ENCODE results near the gene CRAMP1.
"Not testable (repeated sequence)": the region's sequence is repeated elsewhere in the genome, so short reads cannot be mapped to it uniquely, and the experiment has no call there.

CRAMP1 gene

DNA sequence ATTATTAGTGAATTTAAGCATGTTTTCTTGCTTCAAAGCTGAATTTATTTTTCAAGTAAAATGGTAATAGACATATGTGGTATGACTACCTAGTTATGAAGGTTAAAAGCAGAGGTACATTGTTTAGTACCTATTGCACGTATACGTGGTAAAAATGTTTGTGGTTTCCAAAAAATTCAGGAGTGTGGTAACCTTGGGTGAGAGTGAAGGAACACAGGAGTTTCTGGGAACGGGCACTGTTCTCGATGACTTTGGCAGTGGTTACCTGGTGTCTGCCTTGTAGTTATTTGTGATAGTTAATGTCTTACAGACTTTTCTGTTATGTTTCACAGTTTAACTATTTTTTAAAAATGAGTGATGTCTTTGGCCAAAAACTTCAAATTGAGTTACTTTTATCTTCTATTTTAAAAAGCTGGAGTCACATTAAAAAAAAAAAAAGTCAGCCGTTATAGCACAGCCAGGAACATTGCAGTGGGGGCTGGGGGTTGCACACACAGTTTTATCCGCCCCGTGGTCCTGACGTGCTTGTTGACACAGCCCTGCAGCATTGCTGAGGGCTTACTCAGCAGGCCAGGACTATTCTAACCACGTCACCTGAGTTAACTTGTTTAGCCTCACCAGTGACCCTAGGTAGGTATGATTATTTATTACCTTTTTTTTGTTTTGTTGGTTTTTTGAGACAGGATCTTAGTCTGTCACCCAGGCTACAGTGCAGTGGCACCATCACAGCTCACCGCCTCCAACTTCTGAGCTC is 76.8 kb downstream of the CRAMP1 start:
- DNase-seq: no peak

DNA sequence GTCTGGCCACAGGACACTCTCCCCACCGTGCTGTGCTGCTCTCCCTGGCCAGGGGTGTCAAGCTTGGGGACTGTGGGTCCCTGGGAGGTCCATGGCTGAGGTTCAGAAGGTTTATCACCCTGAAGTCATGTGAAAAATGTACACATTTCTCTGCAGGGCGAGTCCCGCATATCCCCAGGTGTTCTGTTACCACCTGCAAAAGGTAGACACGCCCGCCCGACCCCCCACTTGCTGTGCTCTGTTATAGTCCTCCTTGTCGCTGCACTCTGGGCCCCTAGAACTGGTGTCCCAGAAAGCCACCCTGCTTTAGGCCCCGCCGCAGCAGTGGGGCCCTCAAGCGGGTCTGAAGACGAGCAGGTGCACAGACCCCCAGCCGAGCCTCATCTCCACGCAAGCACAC is 77.7 kb downstream of the CRAMP1 start:
- no peak for DNase-seq

DNA sequence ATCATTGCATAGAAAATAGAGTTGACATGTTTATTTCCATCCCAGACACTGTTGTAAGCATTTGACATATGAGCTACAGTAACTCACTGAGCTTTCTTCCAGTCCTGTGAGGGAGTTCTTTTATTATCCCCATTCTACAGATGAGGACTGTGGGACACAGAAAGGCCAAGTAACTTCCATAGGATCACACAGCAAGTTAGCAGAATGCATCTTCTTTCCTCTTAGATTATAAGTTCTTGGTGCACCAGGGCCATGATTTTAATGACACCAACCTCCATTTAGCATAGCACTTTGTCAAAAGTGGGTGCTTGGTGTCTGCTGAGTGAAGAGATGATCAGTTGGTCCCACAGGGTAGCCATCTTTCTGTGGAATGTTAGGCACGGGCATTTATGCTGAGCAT is 78.7 kb downstream of the CRAMP1 start:
- DNase-seq: no peak

DNA sequence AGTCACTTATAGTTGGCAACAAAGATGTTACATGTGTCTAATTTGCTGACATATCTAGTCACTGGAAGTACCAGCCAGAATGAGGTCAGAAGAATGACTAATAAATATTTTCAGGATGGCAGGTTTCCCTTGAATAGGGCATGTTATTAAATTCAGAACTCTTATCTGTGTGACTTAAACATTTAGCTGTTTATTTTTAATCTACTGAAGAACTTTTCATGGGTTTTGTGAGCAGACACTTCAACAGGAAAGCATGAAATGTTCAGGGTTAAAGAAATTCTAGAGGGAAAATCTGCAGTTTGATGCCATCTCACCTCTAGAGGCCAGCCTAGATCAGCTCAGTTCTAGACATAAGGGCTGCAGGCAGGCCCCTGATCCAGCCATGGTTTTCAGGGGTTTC is 79.1 kb downstream of the CRAMP1 start:
- DNase-seq: no peak

DNA sequence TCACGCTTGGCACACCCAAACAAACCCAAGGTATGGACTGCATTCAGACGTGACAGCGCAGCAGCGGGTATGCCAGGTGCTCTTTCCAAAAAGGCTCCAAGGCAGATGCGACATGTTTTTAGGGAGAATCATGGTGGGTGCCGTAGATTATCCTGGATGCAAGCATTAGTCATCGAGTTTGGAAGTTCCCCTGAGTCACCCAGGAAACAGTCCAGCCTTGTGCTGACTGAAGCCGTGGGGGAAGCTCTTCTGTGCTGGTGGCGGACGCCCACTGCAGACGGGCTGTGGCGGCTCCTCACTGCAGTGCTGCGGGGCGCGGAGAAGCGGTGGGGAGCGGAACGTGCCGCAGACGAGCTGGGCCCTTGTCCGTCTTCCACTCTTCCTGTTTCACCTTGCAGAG is 79.8 kb downstream of the CRAMP1 start:
- no peak for DNase-seq

DNA sequence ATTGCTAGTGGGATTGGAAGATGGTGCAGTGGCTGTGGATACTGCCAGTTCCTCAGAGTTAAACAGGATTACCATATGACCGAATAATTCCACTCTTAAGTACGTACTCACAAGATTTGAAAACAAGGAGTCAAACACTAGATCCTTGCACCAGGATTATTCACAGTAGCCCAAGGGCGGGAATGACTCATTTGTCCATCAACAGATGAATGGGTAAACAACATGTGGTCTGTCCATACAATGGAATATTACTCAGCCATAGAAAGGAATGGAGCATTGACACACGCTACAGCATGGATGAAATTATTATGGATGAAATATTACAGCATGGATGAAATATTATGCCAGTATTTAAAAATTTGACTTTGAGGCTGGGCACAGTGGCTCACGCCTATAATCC is 84.7 kb downstream of the CRAMP1 start:
- no peak for DNase-seq

DNA sequence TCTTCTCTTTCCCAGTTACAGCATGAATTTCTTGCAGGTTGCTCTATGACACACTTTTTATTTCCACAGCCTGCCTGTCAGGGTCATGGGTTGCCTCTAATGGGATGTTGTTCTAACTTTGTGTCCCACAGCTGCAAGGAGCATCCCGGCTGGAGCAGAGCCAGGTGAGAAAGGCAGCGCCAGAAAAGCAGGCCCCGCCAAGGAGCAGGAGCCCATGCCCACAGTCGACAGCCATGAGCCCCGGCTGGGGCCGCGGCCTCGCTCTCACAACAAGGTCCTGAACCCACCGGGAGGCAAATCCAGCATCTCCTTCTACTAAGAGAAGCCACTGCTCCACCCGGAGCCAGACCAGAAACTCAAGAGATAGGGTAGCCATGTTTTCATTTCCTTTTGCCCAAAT is 86.5 kb downstream of the CRAMP1 start:
- no peak for DNase-seq

DNA sequence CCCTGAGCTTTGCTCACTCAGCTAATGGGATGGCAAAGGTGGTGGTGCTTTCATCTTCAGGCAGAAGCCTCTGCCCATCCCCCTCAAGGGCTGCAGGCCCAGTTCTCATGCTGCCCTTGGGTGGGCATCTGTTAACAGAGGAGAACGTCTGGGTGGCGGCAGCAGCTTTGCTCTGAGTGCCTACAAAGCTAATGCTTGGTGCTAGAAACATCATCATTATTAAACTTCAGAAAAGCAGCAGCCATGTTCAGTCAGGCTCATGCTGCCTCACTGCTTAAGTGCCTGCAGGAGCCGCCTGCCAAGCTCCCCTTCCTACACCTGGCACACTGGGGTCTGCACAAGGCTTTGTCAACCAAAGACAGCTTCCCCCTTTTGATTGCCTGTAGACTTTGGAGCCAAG is 88.1 kb downstream of the CRAMP1 start:
- no peak for DNase-seq

DNA sequence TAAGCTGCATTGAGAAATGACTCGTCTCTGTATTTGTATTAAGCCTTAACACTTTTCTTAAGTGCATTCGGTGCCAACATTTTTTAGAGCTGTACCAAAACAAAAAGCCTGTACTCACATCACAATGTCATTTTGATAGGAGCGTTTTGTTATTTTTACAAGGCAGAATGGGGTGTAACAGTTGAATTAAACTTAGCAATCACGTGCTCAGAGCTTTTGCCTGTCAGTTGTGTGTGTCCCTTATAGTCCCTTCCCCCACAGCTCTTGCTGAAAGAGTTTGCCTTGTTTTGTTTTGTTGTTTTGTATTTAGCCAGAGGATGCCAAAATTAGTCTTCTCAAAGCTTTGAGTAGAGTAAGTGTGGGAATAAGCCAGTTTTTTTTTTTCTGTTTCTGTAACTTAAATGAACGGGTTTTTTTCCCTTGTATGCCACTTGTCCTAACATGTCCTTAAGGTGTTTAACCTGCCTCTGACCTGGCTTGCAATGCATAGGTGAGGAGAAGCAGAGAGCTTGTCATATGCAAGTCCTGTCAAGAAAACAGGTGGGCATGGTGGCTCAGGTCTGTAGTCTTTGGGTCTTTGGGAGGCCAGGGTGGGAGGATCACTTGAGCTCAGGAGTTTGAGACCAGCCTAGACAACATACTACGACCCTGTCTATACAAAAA is 89.2 kb downstream of the CRAMP1 start:
- no peak for DNase-seq

DNA sequence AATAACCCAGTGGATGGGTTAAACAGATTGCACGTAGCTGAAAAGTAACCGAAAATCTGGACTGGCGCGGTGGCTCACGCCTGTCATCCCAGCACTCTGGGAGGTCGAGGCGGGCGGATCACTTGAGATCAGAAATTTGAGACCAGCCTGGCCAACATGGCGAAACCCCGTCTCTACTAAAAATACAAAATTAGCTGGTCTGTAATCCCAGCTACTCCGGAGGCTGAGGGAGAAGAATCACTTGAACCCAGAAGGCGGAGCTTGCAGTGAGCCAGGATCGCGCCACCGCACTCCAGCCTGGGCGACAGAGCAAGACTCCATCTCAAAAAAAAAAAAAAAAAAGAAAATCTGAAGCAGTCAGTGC is 93.1 kb downstream of the CRAMP1 start:
- DNase-seq: not testable (repeated sequence)

DNA sequence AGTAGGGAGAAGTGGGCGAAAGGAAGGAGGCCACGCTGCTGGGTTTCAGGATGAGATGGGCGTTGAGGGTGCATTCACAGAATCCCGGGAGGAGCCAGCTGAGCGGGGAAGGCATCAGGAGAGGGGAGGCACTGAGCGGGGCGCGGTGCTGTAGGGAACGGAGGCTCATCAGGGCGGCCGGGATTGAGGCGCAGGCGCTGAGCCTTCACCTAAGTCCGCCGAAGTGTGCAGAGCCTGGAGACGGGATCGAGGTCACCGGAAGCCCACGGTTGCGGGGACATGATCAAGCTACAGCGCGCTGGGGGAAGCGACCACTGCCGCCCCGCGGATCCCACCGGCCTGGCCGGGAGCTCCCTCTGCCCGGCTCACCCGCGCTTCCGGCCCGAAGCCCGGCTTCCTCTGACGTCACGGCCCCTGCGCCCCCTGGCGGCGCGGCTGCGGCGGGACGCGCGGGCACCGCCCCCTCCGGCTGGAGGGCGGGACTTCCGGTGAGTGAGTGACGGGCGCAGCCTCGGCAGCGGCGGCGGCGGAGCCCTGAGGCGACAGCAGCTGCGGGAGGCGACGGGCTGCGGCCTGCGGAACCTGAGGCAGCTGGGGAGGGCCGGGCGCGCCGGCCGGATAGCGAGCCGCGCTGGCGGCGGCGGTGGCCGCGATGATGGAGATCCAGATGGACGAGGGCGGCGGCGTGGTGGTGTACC is 93.7 kb downstream of the CRAMP1 start, which contains the start of gene MAPK8IP3:
Gene MAPK8IP3, plus strand, starts transcription at position 508 of the 698 bp plus-strand sequence. Its CDS starts 145 bp downstream, at position 653.
- DNase-seq: peak; percentile 91 to 93

DNA sequence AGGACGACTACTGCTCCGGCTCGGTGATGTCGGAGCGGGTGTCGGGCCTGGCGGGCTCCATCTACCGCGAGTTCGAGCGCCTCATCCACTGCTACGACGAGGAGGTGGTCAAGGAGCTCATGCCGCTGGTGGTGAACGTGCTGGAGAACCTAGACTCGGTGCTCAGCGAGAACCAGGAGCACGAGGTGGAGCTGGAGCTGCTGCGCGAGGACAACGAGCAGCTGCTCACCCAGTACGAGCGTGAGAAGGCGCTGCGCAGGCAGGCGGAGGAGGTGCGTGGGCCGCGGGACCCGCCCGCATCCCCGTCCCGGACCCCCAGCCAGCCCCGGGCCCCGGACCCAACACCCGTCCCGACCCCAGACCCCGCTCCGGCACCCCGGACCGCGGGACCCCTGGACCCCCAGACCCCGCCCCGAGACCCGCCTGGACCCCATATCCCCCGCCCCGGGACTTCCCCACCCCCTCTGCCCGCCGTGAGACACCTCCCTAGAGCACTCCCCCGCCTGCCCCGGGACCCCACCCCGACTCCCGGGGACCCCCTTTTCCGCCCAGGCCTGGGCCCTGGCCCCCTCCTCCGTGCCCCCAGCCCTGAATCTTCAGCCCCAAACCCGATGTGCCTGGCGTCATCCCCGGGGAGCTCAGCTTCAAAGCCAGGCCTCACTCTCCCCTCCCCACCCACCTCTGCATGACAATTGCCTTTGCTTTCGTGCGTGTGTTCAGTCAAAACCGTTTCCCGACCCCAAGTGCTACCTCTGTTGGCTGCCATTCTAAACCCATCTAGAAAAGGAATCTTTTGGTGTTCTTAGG is 94.4 kb downstream of the CRAMP1 start:
- DNase-seq: peak; percentile 53 to 60

DNA sequence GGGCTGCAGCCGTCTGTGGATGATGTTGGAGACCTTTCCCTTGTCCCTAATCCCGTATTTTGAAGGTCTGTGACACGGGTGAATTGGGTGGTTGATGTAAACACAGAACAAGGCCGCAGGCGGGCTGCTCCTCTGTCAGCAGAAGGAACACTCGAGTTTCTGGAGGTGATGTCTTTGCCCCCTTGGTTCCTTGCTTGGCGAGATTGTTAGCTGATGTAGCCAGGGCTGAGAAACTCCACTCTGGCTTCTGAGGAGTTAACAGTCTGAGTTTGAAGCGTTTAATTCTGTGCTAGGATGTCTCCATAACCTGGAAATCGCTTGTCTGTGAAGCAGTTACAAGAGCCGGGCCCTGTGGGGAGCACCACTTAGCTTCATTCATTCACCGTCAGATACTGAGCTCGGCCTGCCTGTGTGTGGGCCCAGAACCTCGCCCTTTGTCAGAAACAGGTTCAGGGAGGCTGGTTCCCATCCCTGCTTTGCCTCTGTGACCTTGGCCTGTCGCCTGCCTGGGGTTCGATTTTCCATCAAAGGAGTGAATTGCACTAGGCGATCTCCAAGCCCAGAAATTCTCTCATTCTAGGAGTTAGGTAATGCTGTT is 95.1 kb downstream of the CRAMP1 start:
- no peak for DNase-seq

DNA sequence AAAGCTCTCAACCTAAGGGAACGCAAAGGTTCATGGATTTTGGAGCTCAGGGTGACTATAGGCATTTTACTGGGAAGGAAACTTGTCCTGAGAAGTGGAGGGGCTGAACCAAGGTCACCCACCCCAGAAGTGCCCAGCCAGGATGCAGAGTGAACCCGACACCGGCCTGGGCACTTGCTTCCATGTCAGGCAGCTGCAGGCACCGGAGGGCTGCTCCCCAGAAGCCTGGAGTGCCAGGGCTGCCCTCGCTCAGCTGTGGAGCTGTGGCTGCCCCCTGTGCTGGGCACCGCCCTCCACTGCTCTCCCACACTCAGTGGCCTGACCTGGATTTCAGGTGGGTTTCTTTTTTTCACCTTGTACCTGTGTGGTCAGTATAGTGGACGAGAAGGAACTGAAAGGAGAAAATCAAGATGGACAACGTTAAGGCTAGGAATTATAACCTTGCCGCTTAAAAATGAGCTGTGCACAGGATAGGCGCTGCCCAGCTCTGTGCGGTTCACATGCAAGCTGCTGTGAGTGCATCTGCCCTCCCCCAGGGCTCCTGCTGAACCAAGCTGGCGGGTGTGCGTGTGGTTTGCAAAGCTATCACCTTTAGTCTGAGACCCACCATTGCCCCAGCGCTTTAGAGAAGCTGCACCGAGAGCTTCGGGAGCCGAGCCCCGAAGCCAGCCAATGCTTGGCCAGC is 96.1 kb downstream of the CRAMP1 start:
- DNase-seq: no peak

DNA sequence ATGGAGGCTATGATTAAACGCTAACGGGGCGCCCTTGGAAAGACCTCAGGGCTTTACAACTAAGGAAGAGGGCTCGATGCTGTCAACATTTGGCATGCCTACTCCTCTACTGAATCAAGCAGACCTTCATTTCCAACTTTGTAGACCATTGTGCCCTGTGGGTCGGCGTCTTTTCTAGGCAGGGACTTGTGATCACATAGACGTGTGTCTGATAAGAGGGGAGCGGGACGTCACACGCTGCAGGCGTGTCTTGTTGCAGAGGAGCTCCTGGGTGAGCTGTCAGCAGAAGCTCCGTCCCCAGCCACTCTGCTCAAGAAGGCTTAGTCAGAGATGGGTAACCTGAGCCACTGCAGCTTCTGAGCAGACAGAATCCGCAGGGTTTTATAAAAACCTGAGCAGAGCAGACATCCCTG is 96.6 kb downstream of the CRAMP1 start:
- no peak for DNase-seq

DNA sequence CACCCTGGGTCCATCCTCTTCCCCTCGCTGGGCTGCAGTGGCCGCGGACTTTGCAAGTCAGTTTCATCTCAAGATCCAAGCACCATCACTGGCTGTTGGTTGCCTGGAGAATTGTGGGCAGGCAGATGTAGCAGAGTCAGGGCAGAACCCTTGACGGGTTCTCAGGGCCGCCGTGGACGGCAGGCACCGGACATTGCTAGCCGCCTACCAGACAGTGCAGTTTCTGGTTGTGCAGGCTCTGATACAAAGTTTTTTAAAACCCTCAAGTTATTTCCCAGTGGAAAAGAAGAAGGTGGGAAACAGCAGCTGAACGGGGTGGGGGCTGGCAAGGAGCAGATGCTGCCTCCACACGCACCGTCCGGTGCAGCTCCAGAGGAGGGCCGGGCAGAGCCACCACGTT is 97.2 kb downstream of the CRAMP1 start:
- no peak for DNase-seq

DNA sequence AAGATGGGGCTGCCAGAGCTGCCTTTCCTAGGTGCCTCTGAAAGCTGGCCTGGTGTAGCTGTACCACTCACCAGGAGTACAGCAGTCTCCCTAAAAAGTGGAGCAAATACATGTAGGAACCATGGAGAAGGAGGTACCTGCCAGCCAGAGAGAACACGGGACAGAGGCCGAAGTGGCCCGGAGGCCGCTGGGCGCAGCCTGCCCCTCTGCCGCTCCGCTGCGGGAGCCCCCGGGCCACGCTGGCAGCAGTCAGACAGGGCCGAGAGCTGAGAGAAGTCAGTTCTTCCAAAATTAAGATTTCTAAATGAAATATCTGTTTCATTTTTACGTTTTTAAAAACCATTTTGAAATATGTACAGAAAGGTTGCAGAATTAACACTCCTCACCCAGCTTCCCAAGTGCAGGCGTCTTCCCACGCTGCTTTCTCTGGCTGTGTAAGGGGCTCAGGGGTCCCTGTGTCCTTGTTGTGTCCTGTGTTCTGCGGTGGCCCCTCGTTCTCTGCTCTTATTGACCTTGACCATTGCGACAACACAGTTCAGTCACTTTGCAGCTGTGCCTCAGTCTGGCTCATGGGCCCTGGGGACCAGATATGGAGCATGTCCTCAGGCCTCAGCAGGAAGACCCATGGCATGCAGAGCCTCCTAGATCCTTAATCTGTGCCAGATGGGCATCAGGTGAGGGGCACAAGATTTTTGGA is 98.8 kb downstream of the CRAMP1 start:
- DNase-seq: no peak

DNA sequence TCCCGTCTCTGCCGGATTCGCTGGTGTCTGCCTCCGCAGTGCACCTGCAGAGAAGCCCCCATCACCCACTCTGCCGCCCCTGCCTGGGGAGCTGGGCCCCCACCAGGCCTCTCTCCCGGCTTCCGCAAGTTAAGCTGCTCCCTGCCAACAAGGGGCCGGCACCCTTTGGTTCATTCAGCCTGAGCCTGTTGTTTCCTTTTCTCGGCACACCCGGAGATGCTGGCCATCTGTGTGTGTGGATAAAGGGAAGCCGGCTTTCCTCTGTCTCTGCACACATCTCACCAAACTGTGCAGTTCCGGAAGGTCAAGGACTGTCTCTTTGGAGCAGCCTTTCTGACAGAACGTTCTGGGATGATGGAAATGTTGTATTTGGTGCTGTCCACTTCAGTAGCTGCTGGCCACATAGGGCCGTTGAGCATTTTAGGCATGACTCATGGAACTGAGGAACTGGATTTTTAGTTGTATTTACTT is 100.7 kb downstream of the CRAMP1 start:
- DNase-seq: no peak

DNA sequence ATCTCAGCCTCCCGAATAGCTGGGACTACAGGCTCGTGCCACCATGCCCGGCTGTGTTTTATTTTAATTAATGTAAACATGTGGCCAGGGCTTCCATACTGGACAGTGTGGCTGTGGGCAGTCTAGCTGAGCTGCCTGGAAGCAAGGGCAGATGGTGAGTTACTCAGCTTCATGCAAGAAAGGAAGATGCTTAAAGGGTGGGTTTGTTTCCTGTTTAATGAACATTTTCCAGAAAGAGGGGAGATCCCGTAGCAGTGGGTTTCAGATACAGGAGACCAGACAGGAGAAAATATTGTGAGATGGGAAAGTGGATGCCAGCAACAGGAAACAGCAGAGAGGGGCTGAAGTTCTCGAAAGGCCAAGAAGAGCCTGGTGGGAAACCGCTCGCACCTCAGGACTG is 101.2 kb downstream of the CRAMP1 start:
- DNase-seq: no peak

DNA sequence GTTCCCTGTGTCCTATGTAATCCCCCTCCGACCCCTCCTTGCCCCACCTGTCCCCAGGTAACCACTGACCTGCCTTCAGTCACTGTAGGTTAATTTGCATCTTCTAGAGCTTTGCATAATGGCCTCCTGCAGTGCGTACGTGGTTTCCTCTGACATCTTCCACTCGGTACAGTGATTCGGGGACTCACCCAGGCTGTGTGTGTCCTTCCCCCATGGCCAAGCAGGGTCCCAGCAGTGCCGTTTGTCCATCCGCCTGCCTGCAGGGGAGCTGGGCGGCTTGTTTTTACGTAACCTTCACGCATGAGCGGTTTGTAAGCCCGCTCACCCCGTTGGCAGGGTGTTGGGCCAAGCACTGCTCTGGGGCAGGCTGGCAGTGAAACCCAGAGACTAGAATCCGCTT is 101.8 kb downstream of the CRAMP1 start:
- no peak for DNase-seq

DNA sequence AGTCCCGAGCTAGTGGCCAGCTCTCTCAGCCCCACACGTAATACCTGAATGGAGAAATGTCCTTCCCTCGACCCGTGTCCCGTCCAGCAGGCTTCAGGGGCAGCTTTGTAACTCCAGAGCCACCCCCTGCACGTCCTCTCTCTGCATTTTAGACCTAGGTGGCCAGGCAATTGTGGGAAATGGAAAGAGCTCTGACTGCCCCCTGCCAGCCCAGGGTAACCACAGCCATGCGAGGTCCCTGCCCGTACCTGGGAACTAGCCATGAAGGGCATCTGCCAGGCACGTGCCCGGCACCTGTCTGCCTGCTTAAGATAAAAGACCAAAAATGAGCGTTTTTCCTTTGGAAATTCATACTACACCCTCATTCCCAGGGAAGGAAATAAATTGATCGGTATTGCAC is 103.1 kb downstream of the CRAMP1 start:
- DNase-seq: no peak

Data from activated CD4-positive, alpha-beta T cell treated with anti-CD3 and anti-CD28 coated beads for 4 hours (primary cell).